Osteocyte (in vitro differentiated cells): ENCODE data around the gene CCNQ. TPM values are rescaled to one million over a fixed set of nuclear protein-coding genes. Genes with fewer than 3 reads are reported as not detected.

ENCODE experiments used
- DNase-seq: peaks from one replicate; pipeline ENCODE4 v3.0.0; 2021; ENCODE audit warnings: mixed read lengths; ENCODE audit not compliant: unreplicated experiment; ENCODE audit errors: extremely low spot score
- H3K27ac Mint-ChIP-seq: one replicate; pipeline ENCODE4 v1.8.0; 2021; ENCODE audit warnings: mild to moderate bottlenecking, mixed read lengths; ENCODE audit not compliant: unreplicated experiment
- H3K27me3 Mint-ChIP-seq: one replicate; pipeline ENCODE4 v1.8.0; 2021; ENCODE audit warnings: mixed read lengths; ENCODE audit not compliant: unreplicated experiment
- H3K36me3 Mint-ChIP-seq: one replicate; pipeline ENCODE4 v1.8.0; 2021; ENCODE audit warnings: mixed read lengths; ENCODE audit not compliant: unreplicated experiment
- H3K4me1 Mint-ChIP-seq: one replicate; pipeline ENCODE4 v1.8.0; 2021; ENCODE audit warnings: mixed read lengths; ENCODE audit not compliant: unreplicated experiment
- H3K4me3 Mint-ChIP-seq: one replicate; pipeline ENCODE4 v1.8.0; 2021; ENCODE audit warnings: mild to moderate bottlenecking, moderate library complexity, mixed read lengths; ENCODE audit not compliant: unreplicated experiment
- H3K9me3 Mint-ChIP-seq: one replicate; pipeline ENCODE4 v1.8.0; 2021; ENCODE audit warnings: mixed read lengths; ENCODE audit not compliant: unreplicated experiment
- total RNA-seq: library from RNA; stranded (reverse); gene quantifications from 2 replicates; pipeline ENCODE4 v1.2.1, GENCODE V29; 2021
- TF ChIP-seq, protein P1 (sequence below): fragments of 200-600 bp; sonication (generic); IDR thresholded peaks from 2 replicates; pipeline ENCODE4 v1.5.0; 2021; ENCODE audit warnings: antibody characterized with exemption, mild to moderate bottlenecking, moderate library complexity

CCNQ gene
- total RNA-seq, 1 donor from 2014 or later, result 16.0 TPM

DNA sequence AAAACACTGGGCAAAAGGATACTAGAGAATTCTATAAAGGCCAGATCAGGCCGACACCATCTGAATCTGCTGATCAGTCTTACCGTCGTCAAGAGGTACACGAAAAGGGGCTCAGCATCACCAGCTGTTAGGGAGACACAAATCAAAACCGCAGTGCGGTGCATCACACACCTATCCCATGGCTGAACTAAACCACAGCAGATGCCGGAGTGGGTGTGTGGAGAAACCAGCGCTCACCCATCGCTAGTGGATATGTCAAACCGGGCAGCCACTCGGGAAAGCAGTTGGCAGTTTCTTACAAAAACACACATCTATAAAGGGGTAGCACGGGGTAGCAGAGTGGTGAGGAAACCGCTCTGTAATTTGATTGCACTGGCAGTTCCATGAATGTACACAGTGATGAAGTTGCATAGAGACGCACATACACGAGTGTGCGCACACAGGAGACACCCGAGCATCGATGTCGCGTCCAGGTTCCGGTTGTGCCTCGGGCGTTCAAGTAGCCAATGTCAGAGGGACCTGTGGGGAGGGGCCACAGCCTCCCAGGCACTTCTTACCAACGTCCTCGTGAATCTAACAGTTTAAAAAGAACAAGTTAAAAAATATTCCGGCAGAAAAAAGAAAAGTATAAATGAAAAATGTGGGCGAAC is 23.1 kb upstream of the CCNQ start:
- H3K4me1 Mint-ChIP-seq, result peaks cover 2% of the 10 kb centered on the region
- no peak overlapping the region for H3K27ac Mint-ChIP-seq
- no peak overlapping the region for H3K4me3 Mint-ChIP-seq
- peaks cover 24% of the 10 kb centered on the region for H3K27me3 Mint-ChIP-seq
- no peaks in the 10 kb centered on the region for H3K9me3 Mint-ChIP-seq
- DNase-seq, result no peak
- TF ChIP-seq, protein P1, sequence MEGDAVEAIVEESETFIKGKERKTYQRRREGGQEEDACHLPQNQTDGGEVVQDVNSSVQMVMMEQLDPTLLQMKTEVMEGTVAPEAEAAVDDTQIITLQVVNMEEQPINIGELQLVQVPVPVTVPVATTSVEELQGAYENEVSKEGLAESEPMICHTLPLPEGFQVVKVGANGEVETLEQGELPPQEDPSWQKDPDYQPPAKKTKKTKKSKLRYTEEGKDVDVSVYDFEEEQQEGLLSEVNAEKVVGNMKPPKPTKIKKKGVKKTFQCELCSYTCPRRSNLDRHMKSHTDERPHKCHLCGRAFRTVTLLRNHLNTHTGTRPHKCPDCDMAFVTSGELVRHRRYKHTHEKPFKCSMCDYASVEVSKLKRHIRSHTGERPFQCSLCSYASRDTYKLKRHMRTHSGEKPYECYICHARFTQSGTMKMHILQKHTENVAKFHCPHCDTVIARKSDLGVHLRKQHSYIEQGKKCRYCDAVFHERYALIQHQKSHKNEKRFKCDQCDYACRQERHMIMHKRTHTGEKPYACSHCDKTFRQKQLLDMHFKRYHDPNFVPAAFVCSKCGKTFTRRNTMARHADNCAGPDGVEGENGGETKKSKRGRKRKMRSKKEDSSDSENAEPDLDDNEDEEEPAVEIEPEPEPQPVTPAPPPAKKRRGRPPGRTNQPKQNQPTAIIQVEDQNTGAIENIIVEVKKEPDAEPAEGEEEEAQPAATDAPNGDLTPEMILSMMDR, result no peak
- no peaks in the 10 kb centered on the region for H3K36me3 Mint-ChIP-seq

DNA sequence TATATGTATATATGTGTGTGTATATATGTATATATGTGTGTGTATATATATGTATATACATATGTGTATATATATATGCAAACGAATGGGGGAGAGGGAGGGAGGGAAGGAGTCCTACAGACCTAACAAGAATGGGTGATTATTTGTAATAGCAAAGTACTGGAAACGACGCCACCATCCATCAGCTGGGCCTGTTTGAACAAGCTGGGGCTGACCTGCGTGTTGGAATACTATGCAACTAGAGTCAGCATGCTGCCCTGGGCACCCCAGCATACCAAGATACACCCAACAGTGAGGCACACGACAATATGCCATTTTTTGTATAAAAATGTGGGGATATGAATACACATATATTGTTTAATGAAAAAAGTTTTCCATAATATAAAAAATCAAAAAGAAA is 21.6 kb upstream of the CCNQ start:
- peaks cover 28% of the 10 kb centered on the region for H3K27me3 Mint-ChIP-seq
- H3K4me3 Mint-ChIP-seq, result no peak overlapping the region
- no peak for DNase-seq
- H3K9me3 Mint-ChIP-seq, result no peaks in the 10 kb centered on the region
- TF ChIP-seq, protein P1, result no peak
- H3K27ac Mint-ChIP-seq, result no peak overlapping the region
- H3K36me3 Mint-ChIP-seq, result no peaks in the 10 kb centered on the region
- H3K4me1 Mint-ChIP-seq, result peaks cover 2% of the 10 kb centered on the region

- H3K27me3 Mint-ChIP-seq, result peaks cover 34% of the 10 kb centered on the region
These were observed 15.9 kb upstream of the CCNQ start for GRCh38 chrX:153614818-153615217.

GRCh38 chrX:153612413-153612812 is 13.5 kb upstream of the CCNQ start:
- H3K4me3 Mint-ChIP-seq, result no peak overlapping the region
- H3K9me3 Mint-ChIP-seq, result peaks cover 6% of the 10 kb centered on the region
- DNase-seq, result no peak
- no peaks in the 10 kb centered on the region for H3K36me3 Mint-ChIP-seq
- H3K27ac Mint-ChIP-seq, result no peak overlapping the region
- peaks cover 25% of the 10 kb centered on the region for H3K27me3 Mint-ChIP-seq
- peaks cover 14% of the 10 kb centered on the region for H3K4me1 Mint-ChIP-seq
- TF ChIP-seq, protein P1, result no peak

More at GRCh38 chrX:153614818-153615217, 15.9 kb upstream of the CCNQ start:
- no peak for DNase-seq
- peaks cover 5% of the 10 kb centered on the region for H3K9me3 Mint-ChIP-seq
- TF ChIP-seq, protein P1, result no peak
- H3K4me3 Mint-ChIP-seq, result no peak overlapping the region
- no peak overlapping the region for H3K27ac Mint-ChIP-seq
- no peaks in the 10 kb centered on the region for H3K36me3 Mint-ChIP-seq
- peaks cover 12% of the 10 kb centered on the region for H3K4me1 Mint-ChIP-seq

- no peak for DNase-seq
- Mint-ChIP-seq H3K36me3 (no peaks in the 10 kb centered on the region), H3K27me3 (peaks cover 26% of the 10 kb centered on the region), H3K9me3 (peaks cover 11% of the 10 kb centered on the region), H3K27ac (no peak overlapping the region), H3K4me1 (peaks cover 14% of the 10 kb centered on the region), H3K4me3 (no peak overlapping the region)
- TF ChIP-seq, protein P1, result no peak
These were observed 12.6 kb upstream of the CCNQ start for GRCh38 chrX:153611298-153612095.
